Esophagus squamous epithelium (tissue), 5 donors: ENCODE measurements around the gene HDX. TPM values are rescaled to one million over a fixed set of nuclear protein-coding genes. Genes with fewer than 3 reads are reported as not detected.

Source experiments
- DNase-seq: peaks from one replicate; lab custom pipeline; 2025; lab: John Stamatoyannopoulos, UW
- H3K27ac ChIP-seq, 4 donors: fragments of 200-600 bp; sonication (generic); one replicate each; pipeline ENCODE4 v1.5.1; 2016 to 2019; ENCODE audit warnings: mild to moderate bottlenecking in 1 of 4
- H3K27me3 ChIP-seq, 4 donors: fragments of 200-600 bp; sonication (generic); 1 replicate in 3 of 4; 2 replicates in 1 of 4; pipeline versions ENCODE4 v1.5.1 to v1.6.0; 2017 to 2021; ENCODE audit warnings: antibody characterized with exemption in 1 of 4
- H3K36me3 ChIP-seq, 3 donors: fragments of 200-600 bp; sonication (generic); one replicate each; pipeline ENCODE4 v1.5.1; 2016 to 2019
- H3K4me1 ChIP-seq, 3 donors: fragments of 200-600 bp; sonication (generic); one replicate each; pipeline ENCODE4 v1.5.1; 2017 to 2019
- H3K4me3 ChIP-seq, 4 donors: fragments of 200-600 bp; sonication (generic); 1 replicate in 3 of 4; 2 replicates in 1 of 4; pipeline ENCODE4 v1.5.1; 2016 to 2019; ENCODE audit warnings: mild to moderate bottlenecking in 2 of 4, moderate library complexity in 1 of 4
- H3K9me3 ChIP-seq, 3 donors: fragments of 200-600 bp; sonication (generic); one replicate each; pipeline ENCODE4 v1.5.1; 2016 to 2019
- POLR2A ChIP-seq, 4 donors: fragments of 450-650 bp; IDR thresholded peaks; one replicate each; pipeline ENCODE4 v1.6.1; 2017; ENCODE audit warnings: antibody characterized with exemption in 4 of 4, mild to moderate bottlenecking in 4 of 4, moderate library complexity in 3 of 4
- WGBS, 2 donors: methylation state at CpG; one replicate each; pipeline ENCODE4 v1.1.5; 2018; 5-methylcytosine and 5-hydroxymethylcytosine counted together
- intact Hi-C: fragments of 100-400 bp; cut with DNase I; formaldehyde crosslinking; loops from one replicate; pipeline ENCODE4 v1.15.0; 2022
- total RNA-seq, 4 donors: library from RNA; depleted of rRNA; stranded (reverse); fragments of >200 nt; gene quantifications; one replicate each; pipeline ENCODE4 v1.1.0, GENCODE V29; 2016
- TF ChIP-seq, protein P1 (sequence below), 6 experiments: fragments of 450-650 bp in 4 of 6; fragments of 200-600 bp in 2 of 6; sonication (generic) in 2 of 6; IDR thresholded peaks; one replicate each; pipeline ENCODE4 v1.5.1; 2016 to 2019; ENCODE audit warnings: antibody characterized with exemption in 6 of 6, mild to moderate bottlenecking in 4 of 6, moderate library complexity in 4 of 6
- donor health status: DM: yes; HTN: yes; CAD: no.

The HDX gene
- total RNA-seq, 4 donors from 2014 or later: 0.34 to 5.5 (median 1.1) TPM

DNA sequence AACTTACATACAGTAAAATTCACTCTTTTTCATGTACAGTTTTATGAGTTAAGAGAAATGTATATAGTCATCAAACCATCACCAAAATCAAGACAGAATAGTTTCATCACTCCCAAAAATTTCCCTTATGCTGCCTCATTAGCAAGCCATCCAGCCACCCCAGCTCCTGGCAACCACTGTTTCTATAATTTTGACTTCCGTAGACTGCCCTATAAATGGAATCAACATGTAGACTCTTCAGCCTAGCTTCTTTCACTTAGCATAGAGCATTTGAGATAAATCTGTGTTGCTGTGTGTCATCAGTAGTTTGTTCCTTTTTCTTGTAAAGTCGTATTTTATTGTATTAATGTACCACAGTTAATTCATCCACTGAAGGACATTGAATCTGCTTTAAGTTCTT is 23.2 kb downstream of the HDX start:
- 66 to 83% methylated on average over 2 of the region's 2 CpGs for WGBS, 2 donors
- DNase-seq: no peak

DNA sequence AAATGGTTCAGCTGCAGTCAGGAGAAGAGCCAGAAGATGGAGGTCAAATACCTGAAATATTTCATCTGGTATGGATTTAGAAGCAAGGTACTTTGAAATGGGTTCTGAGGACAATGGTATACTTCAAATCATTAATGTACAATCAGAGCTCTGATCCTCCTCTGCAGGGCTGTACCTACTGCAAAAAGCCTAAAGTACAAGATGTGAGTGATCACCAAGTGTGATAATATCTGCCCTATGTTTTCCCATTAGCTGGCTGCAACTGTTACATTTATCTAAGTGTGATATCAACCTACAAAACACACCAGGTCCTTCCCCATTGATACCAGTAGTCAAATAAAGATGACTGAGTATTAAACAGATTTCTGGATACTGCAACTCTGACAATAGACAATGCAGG is 25.1 kb downstream of the HDX start:
- H3K4me3 ChIP-seq: no peak overlapping the region
- no peaks in the 10 kb centered on the region for H3K9me3 ChIP-seq
- intact Hi-C loops: no loop called here
- TF ChIP-seq, protein P1, sequence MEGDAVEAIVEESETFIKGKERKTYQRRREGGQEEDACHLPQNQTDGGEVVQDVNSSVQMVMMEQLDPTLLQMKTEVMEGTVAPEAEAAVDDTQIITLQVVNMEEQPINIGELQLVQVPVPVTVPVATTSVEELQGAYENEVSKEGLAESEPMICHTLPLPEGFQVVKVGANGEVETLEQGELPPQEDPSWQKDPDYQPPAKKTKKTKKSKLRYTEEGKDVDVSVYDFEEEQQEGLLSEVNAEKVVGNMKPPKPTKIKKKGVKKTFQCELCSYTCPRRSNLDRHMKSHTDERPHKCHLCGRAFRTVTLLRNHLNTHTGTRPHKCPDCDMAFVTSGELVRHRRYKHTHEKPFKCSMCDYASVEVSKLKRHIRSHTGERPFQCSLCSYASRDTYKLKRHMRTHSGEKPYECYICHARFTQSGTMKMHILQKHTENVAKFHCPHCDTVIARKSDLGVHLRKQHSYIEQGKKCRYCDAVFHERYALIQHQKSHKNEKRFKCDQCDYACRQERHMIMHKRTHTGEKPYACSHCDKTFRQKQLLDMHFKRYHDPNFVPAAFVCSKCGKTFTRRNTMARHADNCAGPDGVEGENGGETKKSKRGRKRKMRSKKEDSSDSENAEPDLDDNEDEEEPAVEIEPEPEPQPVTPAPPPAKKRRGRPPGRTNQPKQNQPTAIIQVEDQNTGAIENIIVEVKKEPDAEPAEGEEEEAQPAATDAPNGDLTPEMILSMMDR (IDR thresholded peaks at IDR 0.05): no peak
- TF ChIP-seq POLR2A (IDR thresholded peaks at IDR 0.05): no peak
- H3K27ac ChIP-seq: no peak overlapping the region
- no peaks in the 10 kb centered on the region for H3K27me3 ChIP-seq
- DNase-seq: no peak
- H3K4me1 ChIP-seq: no peaks in the 10 kb centered on the region
- H3K36me3 ChIP-seq: no peaks in the 10 kb centered on the region

More for the DNA sequence above, 23.2 kb downstream of the HDX start:
- H3K36me3 ChIP-seq: no peaks in the 10 kb centered on the region
- intact Hi-C loops: no loop called here
- no peak overlapping the region for H3K4me3 ChIP-seq
- no peaks in the 10 kb centered on the region for H3K4me1 ChIP-seq
- H3K27me3 ChIP-seq: no peaks in the 10 kb centered on the region
- no peaks in the 10 kb centered on the region for H3K9me3 ChIP-seq
- TF ChIP-seq, protein P1 (IDR thresholded peaks at IDR 0.05): no peak
- TF ChIP-seq POLR2A (IDR thresholded peaks at IDR 0.05): no peak
- H3K27ac ChIP-seq: no peak overlapping the region

DNA sequence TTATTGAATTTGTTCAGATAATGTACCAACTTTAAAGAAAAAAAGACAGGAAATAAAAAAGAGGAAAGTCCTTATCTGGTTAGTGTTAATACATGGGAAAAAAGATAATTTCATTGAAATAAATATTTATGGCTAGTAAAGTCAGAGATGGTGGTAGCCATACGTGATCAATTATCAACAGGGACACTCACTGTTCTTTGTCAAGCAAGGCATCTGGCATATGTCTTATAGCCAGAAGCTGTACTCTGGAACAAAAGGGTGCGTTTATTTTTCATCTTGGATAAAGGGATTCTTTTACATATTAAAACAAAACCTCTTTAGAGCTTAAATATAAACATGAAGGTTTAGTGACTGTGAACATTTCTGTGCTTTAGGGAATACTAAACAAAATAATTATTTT is 26.7 kb downstream of the HDX start:
- no peak for DNase-seq

DNA sequence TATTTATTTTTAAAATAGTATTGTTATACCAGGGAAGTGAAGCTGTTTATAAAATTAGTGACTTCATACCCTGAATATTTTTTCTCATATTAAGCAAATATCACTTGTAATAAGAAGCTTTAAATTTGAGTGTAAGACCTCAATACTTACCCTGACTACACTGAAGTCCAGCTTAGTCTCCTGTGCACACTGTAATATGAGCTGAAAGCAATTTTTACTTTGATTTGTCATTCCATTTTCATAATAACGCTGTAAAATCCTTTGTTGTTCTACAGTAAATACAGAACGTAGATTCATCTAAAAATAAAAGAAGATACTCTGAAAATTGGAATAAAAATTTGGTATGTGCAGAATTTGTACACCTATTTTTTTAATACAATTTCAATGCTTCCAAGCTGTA is 27.2 kb downstream of the HDX start:
- intact Hi-C loops: no loop called here
- no peaks in the 10 kb centered on the region for H3K4me1 ChIP-seq
- no peak overlapping the region for H3K4me3 ChIP-seq
- TF ChIP-seq, protein P1 (IDR thresholded peaks at IDR 0.05): no peak
- no peak for TF ChIP-seq POLR2A (IDR thresholded peaks at IDR 0.05)
- no peaks in the 10 kb centered on the region for H3K36me3 ChIP-seq
- no peak for DNase-seq
- WGBS, 2 donors: 47 to 57% methylated on average over 2 of the region's 2 CpGs
- H3K27me3 ChIP-seq: no peaks in the 10 kb centered on the region
- H3K27ac ChIP-seq: no peak overlapping the region
- no peaks in the 10 kb centered on the region for H3K9me3 ChIP-seq

More for the DNA sequence above, 26.7 kb downstream of the HDX start:
- H3K36me3 ChIP-seq: no peaks in the 10 kb centered on the region
- TF ChIP-seq POLR2A (IDR thresholded peaks at IDR 0.05): no peak
- TF ChIP-seq, protein P1 (IDR thresholded peaks at IDR 0.05): no peak
- intact Hi-C loops: no loop called here
- no peaks in the 10 kb centered on the region for H3K4me1 ChIP-seq
- no peaks in the 10 kb centered on the region for H3K9me3 ChIP-seq
- H3K27me3 ChIP-seq: no peaks in the 10 kb centered on the region
- no peak overlapping the region for H3K4me3 ChIP-seq
- 48 to 66% methylated on average over 2 of the region's 2 CpGs for WGBS, 2 donors
- no peak overlapping the region for H3K27ac ChIP-seq

- Histone ChIP-seq H3K4me1 (no peaks in the 10 kb centered on the region), H3K9me3 (peaks cover 0 to 2% (median 0%) of the 10 kb centered on the region in 3 donors), H3K4me3 (no peak overlapping the region), H3K27me3 (no peaks in the 10 kb centered on the region), H3K27ac (no peak overlapping the region), H3K36me3 (no peaks in the 10 kb centered on the region)
- TF ChIP-seq, protein P1 (IDR thresholded peaks at IDR 0.05): no peak
- no peak for TF ChIP-seq POLR2A (IDR thresholded peaks at IDR 0.05)
- WGBS, 2 donors: 22 to 40% methylated on average over 3 of the region's 3 CpGs
- intact Hi-C loops: no loop called here
- DNase-seq: no peak
These were observed 33.0 kb downstream of the HDX start for GRCh38 chrX:84469226-84469625.
